GM12801 (cell line): Measurements from ENCODE around the gene NEK1.

Source experiments
- CTCF ChIP-seq: IDR thresholded peaks from one replicate; pipeline ENCODE4 v1.5.1; 2011; ENCODE audit warnings: control low read depth; ENCODE audit not compliant: insufficient read length; ENCODE audit errors: extremely low read depth

Gene NEK1

GRCh38 chr4:169583563-169583962 is 28.8 kb downstream of the NEK1 start:
- TF ChIP-seq CTCF: no peak

GRCh38 chr4:169582706-169583105 is 29.7 kb downstream of the NEK1 start:
- TF ChIP-seq CTCF: no peak

- no peak for TF ChIP-seq CTCF
Observed at GRCh38 chr4:169582203-169582602, 30.2 kb downstream of the NEK1 start.

GRCh38 chr4:169573889-169574288 is 38.5 kb downstream of the NEK1 start:
- TF ChIP-seq CTCF: no peak

GRCh38 chr4:169571435-169571834 is 40.9 kb downstream of the NEK1 start:
- no peak for TF ChIP-seq CTCF

- no peak for TF ChIP-seq CTCF
Observed at GRCh38 chr4:169567916-169568315, 44.5 kb downstream of the NEK1 start.

- TF ChIP-seq CTCF: no peak
Observed at GRCh38 chr4:169566021-169566818, 46.2 kb downstream of the NEK1 start.
